Esophagus squamous epithelium (tissue), 4 donors: Measurements from ENCODE around the gene ANTXR1.

Source experiments
- POLR2A ChIP-seq, 4 donors: fragments of 450-650 bp; IDR thresholded peaks; one replicate each; pipeline ENCODE4 v1.6.1; 2017; ENCODE audit warnings: antibody characterized with exemption in 4 of 4, mild to moderate bottlenecking in 4 of 4, moderate library complexity in 3 of 4
- TF ChIP-seq, protein P1 (sequence below), 6 experiments: fragments of 450-650 bp in 4 of 6; fragments of 200-600 bp in 2 of 6; sonication (generic) in 2 of 6; IDR thresholded peaks; one replicate each; pipeline ENCODE4 v1.5.1; 2016 to 2019; ENCODE audit warnings: antibody characterized with exemption in 6 of 6, mild to moderate bottlenecking in 4 of 6, moderate library complexity in 4 of 6

- TF ChIP-seq, protein P1, sequence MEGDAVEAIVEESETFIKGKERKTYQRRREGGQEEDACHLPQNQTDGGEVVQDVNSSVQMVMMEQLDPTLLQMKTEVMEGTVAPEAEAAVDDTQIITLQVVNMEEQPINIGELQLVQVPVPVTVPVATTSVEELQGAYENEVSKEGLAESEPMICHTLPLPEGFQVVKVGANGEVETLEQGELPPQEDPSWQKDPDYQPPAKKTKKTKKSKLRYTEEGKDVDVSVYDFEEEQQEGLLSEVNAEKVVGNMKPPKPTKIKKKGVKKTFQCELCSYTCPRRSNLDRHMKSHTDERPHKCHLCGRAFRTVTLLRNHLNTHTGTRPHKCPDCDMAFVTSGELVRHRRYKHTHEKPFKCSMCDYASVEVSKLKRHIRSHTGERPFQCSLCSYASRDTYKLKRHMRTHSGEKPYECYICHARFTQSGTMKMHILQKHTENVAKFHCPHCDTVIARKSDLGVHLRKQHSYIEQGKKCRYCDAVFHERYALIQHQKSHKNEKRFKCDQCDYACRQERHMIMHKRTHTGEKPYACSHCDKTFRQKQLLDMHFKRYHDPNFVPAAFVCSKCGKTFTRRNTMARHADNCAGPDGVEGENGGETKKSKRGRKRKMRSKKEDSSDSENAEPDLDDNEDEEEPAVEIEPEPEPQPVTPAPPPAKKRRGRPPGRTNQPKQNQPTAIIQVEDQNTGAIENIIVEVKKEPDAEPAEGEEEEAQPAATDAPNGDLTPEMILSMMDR (IDR thresholded peaks at IDR 0.05): no peak
- TF ChIP-seq POLR2A (IDR thresholded peaks at IDR 0.05): no peak
These were observed 30.9 kb downstream of the ANTXR1 start for GRCh38 chr2:69043736-69044400.
